SK-N-MC (cell line): ENCODE data around the gene VPS26C.
"Not testable (repeated sequence)": the region's sequence is repeated elsewhere in the genome, so short reads cannot be mapped to it uniquely, and the experiment has no call there.

Source experiments
- DNase-seq: peaks from one replicate; pipeline ENCODE4 v3.0.0-alpha.2; 2011; ENCODE audit warnings: low read depth, low spot score
- H3K27ac ChIP-seq: fragments of 200-600 bp; sonication (generic); 2 replicates; pipeline ENCODE4 v1.5.1; 2016; ENCODE audit warnings: mixed run types
- H3K36me3 ChIP-seq: fragments of 200-600 bp; sonication (generic); 2 replicates; pipeline ENCODE4 v1.6.1; 2017; ENCODE audit warnings: antibody characterized with exemption, low read length, mixed read lengths; ENCODE audit not compliant: insufficient read depth
- H3K4me3 ChIP-seq: fragments of 200-600 bp; sonication (generic); 2 replicates; pipeline ENCODE4 v1.5.1; 2016
- H3K9ac ChIP-seq: fragments of 200-600 bp; sonication (generic); 2 replicates; pipeline ENCODE4 v1.8.0; 2017; ENCODE audit warnings: mixed run types, mixed read lengths; ENCODE audit not compliant: insufficient read length
- H3K9me3 ChIP-seq: fragments of 200-600 bp; sonication (generic); 2 replicates; pipeline ENCODE4 v1.6.1; 2017; ENCODE audit warnings: low read depth, mild to moderate bottlenecking, antibody characterized with exemption, low read length, moderate library complexity, mixed read lengths
- EZH2 ChIP-seq: fragments of 200-600 bp; sonication (generic); IDR thresholded peaks from one replicate; pipeline ENCODE4 v1.6.1; 2017; ENCODE audit warnings: antibody characterized with exemption
- FOXP2 ChIP-seq: optimal IDR thresholded peaks from 2 replicates; pipeline ENCODE3; 2011; ENCODE audit warnings: mild to moderate bottlenecking, moderate library complexity; ENCODE audit not compliant: insufficient read depth; ENCODE audit errors: extremely low read length, control extremely low read depth
- POLR2AphosphoS5 ChIP-seq: IDR thresholded peaks from 2 replicates; pipeline ENCODE4 v1.6.1; 2012; ENCODE audit warnings: mild to moderate bottlenecking, low read depth, low read length, borderline replicate concordance

Gene VPS26C

DNA sequence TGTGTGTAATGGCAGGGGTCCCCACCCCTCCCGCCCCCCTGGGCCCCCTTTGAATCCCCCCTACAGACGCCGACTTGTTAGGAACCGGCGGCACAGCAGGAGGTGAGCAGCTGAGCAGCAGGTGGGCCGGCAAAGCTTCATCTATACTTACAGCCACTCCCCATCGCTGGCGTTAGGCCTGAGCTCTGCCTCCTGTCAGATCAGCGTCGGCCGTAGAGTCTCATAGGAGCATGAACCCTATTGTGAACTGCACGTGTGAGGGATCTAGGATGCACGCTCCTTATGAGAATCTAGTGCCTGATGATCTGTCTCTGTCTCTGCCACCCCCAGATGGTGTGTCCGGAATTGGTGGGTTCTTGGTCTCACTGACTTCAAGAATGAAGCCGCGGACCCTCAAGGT is 14.9 kb upstream of the VPS26C start:
- Histone ChIP-seq H3K9me3 (no peaks in the 10 kb centered on the region), H3K27ac (no peak overlapping the region), H3K36me3 (no peaks in the 10 kb centered on the region), H3K4me3 (no peak overlapping the region), H3K9ac (no peak overlapping the region)
- no peak for TF ChIP-seq EZH2
- no peak for DNase-seq

DNA sequence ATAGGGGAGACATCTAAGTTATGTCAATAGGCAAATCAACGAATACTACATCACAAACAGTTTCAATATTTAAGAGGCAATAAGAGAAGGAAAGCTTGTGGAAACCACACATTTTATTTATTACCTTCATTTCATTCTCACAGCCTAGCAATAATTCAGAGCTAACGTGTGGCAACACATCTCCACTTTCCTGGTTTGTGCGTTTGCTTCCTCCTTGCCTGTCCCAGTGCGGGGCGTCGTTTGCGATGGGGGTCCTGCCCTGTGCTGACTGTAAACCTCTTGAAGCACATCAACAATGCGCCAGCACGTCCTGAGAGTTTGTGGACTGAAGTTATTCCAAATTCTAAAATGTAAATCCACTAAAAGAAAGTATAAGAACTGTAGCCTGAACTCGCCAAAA is 14.4 kb upstream of the VPS26C start:
- no peak overlapping the region for H3K4me3 ChIP-seq
- DNase-seq: no peak
- no peaks in the 10 kb centered on the region for H3K9me3 ChIP-seq
- TF ChIP-seq FOXP2 (no peak), EZH2 (no peak), POLR2AphosphoS5 (no peak)
- no peak overlapping the region for H3K9ac ChIP-seq
- no peak overlapping the region for H3K27ac ChIP-seq
- no peaks in the 10 kb centered on the region for H3K36me3 ChIP-seq

DNA sequence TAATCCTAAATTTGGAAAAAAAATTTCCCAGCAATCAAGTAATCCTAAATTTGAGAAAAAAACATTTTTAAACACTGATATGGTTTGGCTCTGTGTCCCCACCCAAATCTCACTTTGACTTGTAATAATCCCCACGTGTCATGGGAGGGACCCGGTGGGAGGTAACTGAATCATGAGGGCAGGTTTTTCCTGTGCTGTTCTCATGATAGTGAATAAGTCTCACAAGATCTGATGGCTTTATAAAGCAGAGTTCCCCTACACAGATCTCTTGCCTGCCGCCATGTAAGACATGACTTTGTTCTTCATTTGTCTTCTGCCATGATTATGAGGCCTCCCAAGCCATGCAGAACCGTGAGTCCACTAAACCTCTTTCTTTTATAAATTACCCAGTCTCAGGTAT is 12.1 kb upstream of the VPS26C start:
- not testable (repeated sequence) for H3K27ac ChIP-seq, H3K4me3 ChIP-seq, DNase-seq, H3K9me3 ChIP-seq, H3K9ac ChIP-seq, H3K36me3 ChIP-seq

DNA sequence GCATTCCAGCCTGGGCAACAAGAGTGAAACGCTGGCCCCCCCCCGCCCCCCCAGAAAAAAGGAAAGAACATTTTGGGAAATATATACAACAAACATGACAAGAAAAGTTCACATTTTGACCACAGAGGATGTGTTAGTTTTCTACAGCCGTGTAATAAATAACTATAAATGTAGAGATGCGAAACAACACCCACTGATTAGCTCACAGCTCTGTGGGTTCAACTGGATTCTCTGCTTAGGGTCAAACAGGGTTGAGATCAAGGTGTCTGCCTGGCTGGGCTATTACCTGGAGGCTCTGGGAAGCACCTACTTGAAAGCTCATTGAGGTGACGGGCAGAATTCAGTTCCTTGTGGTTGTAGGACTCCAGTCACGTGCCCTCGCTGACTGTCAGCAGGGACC is 11.1 kb upstream of the VPS26C start:
- Histone ChIP-seq H3K9me3 (no peaks in the 10 kb centered on the region), H3K36me3 (no peaks in the 10 kb centered on the region), H3K27ac (no peak overlapping the region), H3K9ac (no peak overlapping the region), H3K4me3 (no peak overlapping the region)
- TF ChIP-seq POLR2AphosphoS5: no peak
- TF ChIP-seq EZH2: no peak
- no peak for TF ChIP-seq FOXP2
- DNase-seq: no peak

DNA sequence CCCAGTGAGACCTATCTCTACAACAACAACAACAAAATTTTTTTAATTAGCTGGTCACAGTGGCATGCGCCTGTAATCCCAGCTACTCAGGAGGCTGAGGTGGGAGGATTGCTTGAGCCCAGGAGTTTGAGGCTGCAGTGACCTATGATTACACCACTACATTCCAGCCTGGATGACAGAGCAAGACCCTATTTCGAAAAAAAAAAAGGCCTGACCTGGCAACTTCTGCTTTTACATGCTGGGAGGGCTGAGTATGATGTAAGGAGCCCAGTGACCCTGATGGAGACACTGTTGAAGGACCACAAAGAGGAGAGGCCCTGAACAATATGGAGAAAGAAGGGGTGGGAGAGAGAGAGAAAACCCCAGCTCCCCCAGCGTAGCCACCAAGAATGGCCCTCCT is 9.2 kb upstream of the VPS26C start:
- H3K27ac ChIP-seq: no peak overlapping the region
- DNase-seq: no peak
- no peak overlapping the region for H3K4me3 ChIP-seq
- no peaks in the 10 kb centered on the region for H3K36me3 ChIP-seq
- no peak overlapping the region for H3K9ac ChIP-seq
- TF ChIP-seq POLR2AphosphoS5 (no peak), EZH2 (no peak), FOXP2 (no peak)
- H3K9me3 ChIP-seq: no peaks in the 10 kb centered on the region

DNA sequence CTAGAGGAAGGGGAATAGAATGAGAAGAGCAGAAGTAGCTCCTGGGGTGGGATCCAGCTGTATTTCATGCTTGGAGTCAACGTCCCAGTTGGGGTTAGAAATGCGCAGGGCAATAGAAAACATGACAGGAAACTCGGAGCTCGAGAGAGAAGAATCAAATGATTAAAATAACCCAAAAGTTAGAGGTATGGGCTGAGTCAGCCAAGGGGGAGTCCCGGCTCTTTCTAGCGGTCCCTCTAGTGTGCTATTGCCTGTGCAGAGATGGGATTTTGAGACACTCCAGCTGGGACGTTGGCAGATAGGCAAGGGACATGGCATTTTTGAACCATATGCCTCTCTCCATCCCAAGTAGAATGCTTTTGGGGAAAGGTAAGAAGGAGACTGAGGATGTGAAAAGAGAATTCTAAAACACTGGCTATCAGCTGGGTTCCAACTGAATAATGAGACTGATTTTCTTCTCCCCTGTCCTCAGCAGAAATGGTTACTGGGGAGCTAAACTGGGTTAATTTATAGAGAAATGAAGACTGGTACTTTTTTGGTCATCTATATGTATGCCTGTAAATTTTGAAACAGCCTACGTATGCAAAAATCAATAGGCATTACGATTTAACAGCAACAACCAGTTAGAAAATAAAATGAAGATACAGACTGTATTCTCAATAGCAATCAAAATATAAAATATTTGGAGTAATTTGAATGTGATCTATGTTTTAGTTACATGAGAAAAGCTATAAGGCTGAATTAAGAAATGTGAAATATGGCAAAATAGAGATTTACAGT is 7.0 kb upstream of the VPS26C start:
- no peaks in the 10 kb centered on the region for H3K36me3 ChIP-seq
- no peaks in the 10 kb centered on the region for H3K9me3 ChIP-seq
- no peak for DNase-seq
- TF ChIP-seq EZH2 (no peak), FOXP2 (no peak), POLR2AphosphoS5 (no peak)
- peak overlapping the region; percentile 50 for H3K4me3 ChIP-seq
- no peak overlapping the region for H3K9ac ChIP-seq
- 0 out of 2 replicates have a peak overlapping the region, but pooled peaks have one; percentile 7 for H3K27ac ChIP-seq

DNA sequence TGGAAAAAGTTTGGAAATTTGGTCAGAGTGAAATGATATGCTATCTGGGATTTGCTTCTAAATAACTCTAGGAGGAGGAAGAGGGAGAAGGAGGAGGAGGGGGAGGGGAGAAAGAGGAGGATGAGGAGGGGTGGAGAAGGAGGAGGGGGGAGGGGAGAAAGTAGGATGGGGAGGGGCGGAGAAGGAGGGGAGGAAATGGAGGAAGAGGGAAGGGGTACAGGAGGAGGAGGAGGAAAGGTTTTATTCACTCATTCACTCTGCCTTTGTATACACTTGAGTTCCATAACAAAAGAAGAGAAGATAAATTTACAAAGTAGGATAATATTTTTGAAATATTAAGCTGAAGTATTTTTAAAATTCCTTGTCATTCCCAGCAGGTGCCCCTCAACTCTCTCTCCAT is 6.3 kb upstream of the VPS26C start:
- Histone ChIP-seq H3K27ac (0 out of 2 replicates have a peak overlapping the region, but pooled peaks have one; percentile 7), H3K36me3 (no peaks in the 10 kb centered on the region), H3K9me3 (no peaks in the 10 kb centered on the region), H3K4me3 (peak overlapping the region; percentile 50), H3K9ac (no peak overlapping the region)
- DNase-seq: no peak
- TF ChIP-seq EZH2 (no peak), POLR2AphosphoS5 (no peak), FOXP2 (no peak)

DNA sequence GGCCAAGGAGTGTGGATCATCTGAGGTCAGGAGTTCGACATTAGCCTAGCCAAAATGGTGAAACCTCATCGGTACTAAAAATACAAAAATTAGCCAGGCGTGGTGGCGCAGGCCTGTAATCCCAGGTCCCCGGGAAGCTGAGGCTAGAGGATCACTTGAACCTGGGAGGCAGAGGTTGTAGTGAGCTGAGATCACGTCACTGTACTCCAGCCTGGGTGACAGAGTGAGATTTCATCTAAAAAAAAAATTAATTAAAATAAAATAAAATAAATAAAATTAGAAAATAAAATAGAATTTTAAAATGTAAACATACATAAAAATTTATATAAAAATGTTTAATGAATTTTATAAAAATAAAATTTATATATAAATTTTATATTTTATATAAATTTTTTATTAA is 5.8 kb upstream of the VPS26C start:
- H3K9me3 ChIP-seq: no peaks in the 10 kb centered on the region
- no peak overlapping the region for H3K27ac ChIP-seq
- no peak overlapping the region for H3K9ac ChIP-seq
- no peaks in the 10 kb centered on the region for H3K36me3 ChIP-seq
- TF ChIP-seq EZH2: no peak
- TF ChIP-seq FOXP2: no peak
- no peak for TF ChIP-seq POLR2AphosphoS5
- H3K4me3 ChIP-seq: no peak overlapping the region
- DNase-seq: no peak

DNA sequence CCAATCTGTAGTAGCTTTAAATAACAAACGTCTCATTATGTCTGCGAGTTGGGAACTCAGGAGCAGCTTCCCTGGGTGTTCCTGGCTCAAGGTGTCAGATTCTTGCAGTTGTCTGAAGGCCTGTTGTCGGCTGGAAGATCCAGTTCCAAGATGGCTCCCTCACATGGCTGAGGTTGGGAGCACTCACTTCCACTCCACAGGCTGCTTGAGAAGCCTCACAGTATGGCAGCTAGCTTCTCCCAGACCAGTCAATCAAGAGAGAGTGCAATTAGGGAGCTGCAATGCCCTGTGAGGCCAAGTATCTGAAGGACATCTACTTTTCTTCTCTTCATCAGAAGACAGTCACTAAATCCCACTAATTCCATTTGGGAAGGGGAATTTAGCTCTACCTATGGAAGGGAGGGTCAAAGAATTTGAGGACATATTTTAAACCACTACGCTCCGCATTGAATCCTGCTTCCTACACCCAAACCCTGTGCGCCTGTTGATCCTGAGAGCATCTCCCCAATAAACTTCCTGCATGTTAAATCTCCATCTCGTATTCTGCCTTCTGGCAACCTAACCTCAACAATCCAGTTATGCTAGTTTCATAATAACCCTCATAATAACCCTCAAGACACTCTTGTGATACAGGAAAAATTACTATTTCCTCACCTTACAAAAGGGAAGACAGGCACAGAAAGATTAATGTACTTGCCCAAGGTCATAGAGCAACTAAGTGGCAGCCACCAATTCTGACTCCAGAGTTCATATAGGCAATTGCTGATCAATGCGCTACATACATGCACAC is 3.6 kb upstream of the VPS26C start:
- Histone ChIP-seq H3K9me3 (no peaks in the 10 kb centered on the region), H3K36me3 (no peaks in the 10 kb centered on the region), H3K9ac (no peak overlapping the region), H3K27ac (no peak overlapping the region), H3K4me3 (no peak overlapping the region)
- TF ChIP-seq FOXP2 (no peak), EZH2 (no peak), POLR2AphosphoS5 (no peak)
- DNase-seq: no peak
